ENCODE results near the gene CRB2.

CRB2 gene

GRCh38 chr9:123359546-123359945 is 3.5 kb downstream of the CRB2 start:
- 46% methylated on average over 3 of the region's 3 CpGs for WGBS
- Histone ChIP-seq H3K9ac (ENCODE audit: low read depth, low read length) (no peak overlapping the region), H3K4me1 (ENCODE audit: insufficient read depth, low read length) (peaks cover 43% of the 10 kb centered on the region), H3K36me3 (ENCODE audit: insufficient read depth, low read length) (no peaks in the 10 kb centered on the region), H3K9me3 (ENCODE audit: insufficient read depth, low read depth, low read length) (no peaks in the 10 kb centered on the region), H3K4me3 (ENCODE audit: low read length) (no peak overlapping the region), H3K27ac (ENCODE audit: low read depth, low read length) (peak overlapping the region; percentile 17; the same call in 1 of the 2 replicates), H3K27me3 (ENCODE audit: insufficient read depth, low read length) (peaks cover 4% of the 10 kb centered on the region; the same call in 1 of the 2 replicates)

DNA sequence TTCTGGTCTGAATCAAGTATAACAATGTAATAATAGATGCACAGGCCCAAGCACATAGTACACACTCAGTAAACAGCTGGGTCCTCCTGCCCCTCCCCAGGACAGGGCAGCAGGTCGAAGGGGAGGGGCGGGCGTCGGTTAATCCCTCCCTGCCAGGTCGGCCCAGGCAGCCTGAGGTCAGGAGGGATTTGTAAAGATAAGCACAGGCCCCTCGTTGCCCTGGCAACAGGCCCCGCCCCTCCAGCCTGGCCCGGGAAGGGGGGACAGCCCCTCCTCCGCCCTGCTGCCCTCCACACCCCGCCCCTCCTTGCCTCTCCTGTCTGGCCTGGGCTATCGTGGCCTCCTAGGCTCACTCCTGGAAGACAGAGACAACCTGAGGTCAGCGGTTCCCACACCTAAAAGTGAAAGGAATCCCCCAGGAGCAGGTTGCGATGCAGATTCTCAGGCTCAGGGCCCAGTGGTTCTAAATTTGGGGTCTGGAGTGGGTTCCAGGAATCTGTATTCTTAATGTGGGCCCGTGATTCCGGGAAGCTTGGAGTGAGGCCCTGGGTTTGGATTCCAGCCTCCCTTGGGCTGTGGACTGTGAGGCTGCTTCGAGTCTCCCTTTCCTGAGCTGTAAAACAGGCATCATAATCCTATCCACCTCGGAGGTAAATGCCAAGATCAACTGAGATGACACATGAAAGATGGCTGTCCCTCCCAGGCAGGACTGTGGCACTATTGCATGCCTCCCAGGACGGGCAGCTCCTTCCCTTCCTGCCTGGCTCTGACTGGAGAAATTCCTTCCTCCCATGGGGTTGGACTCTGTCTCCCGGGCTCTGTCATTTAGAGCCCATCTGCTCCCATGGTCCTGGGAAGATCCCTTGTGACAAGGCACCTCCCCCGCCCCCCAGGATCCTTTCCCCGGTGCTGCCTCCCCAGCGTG is 4.4 kb downstream of the CRB2 start:
- peak overlapping the region; percentile 42; the same call in 1 of the 2 replicates for H3K27ac ChIP-seq (ENCODE audit: low read depth, low read length)
- no peak overlapping the region for H3K4me3 ChIP-seq (ENCODE audit: low read length)
- H3K9ac ChIP-seq (ENCODE audit: low read depth, low read length) = peak overlapping the region; percentile 32; the same call in 1 of the 2 replicates

GRCh38 chr9:123361086-123361730 is 5.2 kb downstream of the CRB2 start:
- 67% methylated on average over 9 of the region's 10 CpGs for WGBS
- no peaks in the 10 kb centered on the region for H3K9me3 ChIP-seq (ENCODE audit: insufficient read depth, low read depth, low read length)
- no peak overlapping the region for H3K9ac ChIP-seq (ENCODE audit: low read depth, low read length)
- H3K36me3 ChIP-seq (ENCODE audit: insufficient read depth, low read length) = no peaks in the 10 kb centered on the region
- H3K27ac ChIP-seq (ENCODE audit: low read depth, low read length) = no peak overlapping the region
- no peaks in the 10 kb centered on the region for H3K27me3 ChIP-seq (ENCODE audit: insufficient read depth, low read length)
- peaks cover 43% of the 10 kb centered on the region for H3K4me1 ChIP-seq (ENCODE audit: insufficient read depth, low read length)
- no peak overlapping the region for H3K4me3 ChIP-seq (ENCODE audit: low read length)

More for the DNA sequence above, 4.4 kb downstream of the CRB2 start:
- Histone ChIP-seq H3K4me1 (ENCODE audit: insufficient read depth, low read length) (peaks cover 43% of the 10 kb centered on the region), H3K27me3 (ENCODE audit: insufficient read depth, low read length) (no peaks in the 10 kb centered on the region), H3K36me3 (ENCODE audit: insufficient read depth, low read length) (no peaks in the 10 kb centered on the region), H3K9me3 (ENCODE audit: insufficient read depth, low read depth, low read length) (no peaks in the 10 kb centered on the region)
- 24% methylated on average over 22 of the region's 22 CpGs for WGBS

GRCh38 chr9:123361731-123362510 is 5.9 kb downstream of the CRB2 start:
- Histone ChIP-seq H3K27me3 (ENCODE audit: insufficient read depth, low read length) (no peaks in the 10 kb centered on the region), H3K36me3 (ENCODE audit: insufficient read depth, low read length) (no peaks in the 10 kb centered on the region), H3K4me3 (ENCODE audit: low read length) (no peak overlapping the region), H3K9ac (ENCODE audit: low read depth, low read length) (no peak overlapping the region), H3K4me1 (ENCODE audit: insufficient read depth, low read length) (peaks cover 39% of the 10 kb centered on the region), H3K27ac (ENCODE audit: low read depth, low read length) (no peak overlapping the region), H3K9me3 (ENCODE audit: insufficient read depth, low read depth, low read length) (no peaks in the 10 kb centered on the region)
- WGBS = 70% methylated on average over 11 of the region's 11 CpGs

GRCh38 chr9:123362856-123363255 is 6.9 kb downstream of the CRB2 start:
- peaks cover 31% of the 10 kb centered on the region for H3K4me1 ChIP-seq (ENCODE audit: insufficient read depth, low read length)
- no peak overlapping the region for H3K27ac ChIP-seq (ENCODE audit: low read depth, low read length)
- WGBS = 94% methylated on average over 23 of the region's 23 CpGs
- H3K4me3 ChIP-seq (ENCODE audit: low read length) = no peak overlapping the region
- no peak overlapping the region for H3K9ac ChIP-seq (ENCODE audit: low read depth, low read length)
- no peaks in the 10 kb centered on the region for H3K27me3 ChIP-seq (ENCODE audit: insufficient read depth, low read length)
- H3K9me3 ChIP-seq (ENCODE audit: insufficient read depth, low read depth, low read length) = no peaks in the 10 kb centered on the region
- H3K36me3 ChIP-seq (ENCODE audit: insufficient read depth, low read length) = no peaks in the 10 kb centered on the region

- Histone ChIP-seq H3K4me1 (ENCODE audit: insufficient read depth, low read length) (peaks cover 17% of the 10 kb centered on the region), H3K9ac (ENCODE audit: low read depth, low read length) (no peak overlapping the region), H3K36me3 (ENCODE audit: insufficient read depth, low read length) (no peaks in the 10 kb centered on the region), H3K9me3 (ENCODE audit: insufficient read depth, low read depth, low read length) (no peaks in the 10 kb centered on the region), H3K27ac (ENCODE audit: low read depth, low read length) (no peak overlapping the region), H3K27me3 (ENCODE audit: insufficient read depth, low read length) (no peaks in the 10 kb centered on the region), H3K4me3 (ENCODE audit: low read length) (no peak overlapping the region)
- WGBS = 75% methylated on average over 8 of the region's 11 CpGs
Observed at GRCh38 chr9:123364241-123364824, 8.3 kb downstream of the CRB2 start.

DNA sequence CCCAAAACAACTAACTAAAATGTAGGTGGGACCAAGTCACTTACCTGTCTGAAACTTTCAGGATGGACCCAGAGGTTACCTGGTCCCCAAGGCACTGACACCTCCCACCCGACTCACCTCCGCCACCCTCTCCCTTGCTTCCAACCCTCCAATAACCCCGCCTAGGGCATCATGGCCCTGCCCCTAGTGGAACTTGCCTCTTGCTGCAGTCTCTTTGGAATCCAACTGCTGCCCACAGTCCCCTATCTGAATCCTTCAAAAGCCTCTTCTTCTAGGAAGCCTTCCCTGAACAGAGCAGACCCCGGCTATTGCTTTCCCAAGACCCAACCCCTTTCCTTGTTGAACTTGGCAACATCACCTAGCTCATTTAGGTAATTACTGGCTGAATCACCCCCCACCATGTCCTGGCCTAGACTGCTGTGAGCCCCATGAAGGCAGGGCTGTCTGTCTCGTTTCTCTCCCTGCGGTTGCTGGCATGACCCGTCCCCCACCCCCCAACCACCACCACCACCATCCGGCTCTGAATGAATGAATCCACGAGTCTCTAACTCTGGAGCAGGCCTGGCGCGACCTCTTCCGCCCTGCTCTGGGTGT is 9.4 kb downstream of the CRB2 start:
- Histone ChIP-seq H3K27ac (ENCODE audit: low read depth, low read length) (no peak overlapping the region), H3K4me1 (ENCODE audit: insufficient read depth, low read length) (peaks cover 8% of the 10 kb centered on the region), H3K27me3 (ENCODE audit: insufficient read depth, low read length) (no peaks in the 10 kb centered on the region), H3K36me3 (ENCODE audit: insufficient read depth, low read length) (no peaks in the 10 kb centered on the region; the same call in 1 of the 2 replicates), H3K9ac (ENCODE audit: low read depth, low read length) (no peak overlapping the region), H3K9me3 (ENCODE audit: insufficient read depth, low read depth, low read length) (no peaks in the 10 kb centered on the region), H3K4me3 (ENCODE audit: low read length) (no peak overlapping the region)
- 82% methylated on average over 12 of the region's 12 CpGs for WGBS

DNA sequence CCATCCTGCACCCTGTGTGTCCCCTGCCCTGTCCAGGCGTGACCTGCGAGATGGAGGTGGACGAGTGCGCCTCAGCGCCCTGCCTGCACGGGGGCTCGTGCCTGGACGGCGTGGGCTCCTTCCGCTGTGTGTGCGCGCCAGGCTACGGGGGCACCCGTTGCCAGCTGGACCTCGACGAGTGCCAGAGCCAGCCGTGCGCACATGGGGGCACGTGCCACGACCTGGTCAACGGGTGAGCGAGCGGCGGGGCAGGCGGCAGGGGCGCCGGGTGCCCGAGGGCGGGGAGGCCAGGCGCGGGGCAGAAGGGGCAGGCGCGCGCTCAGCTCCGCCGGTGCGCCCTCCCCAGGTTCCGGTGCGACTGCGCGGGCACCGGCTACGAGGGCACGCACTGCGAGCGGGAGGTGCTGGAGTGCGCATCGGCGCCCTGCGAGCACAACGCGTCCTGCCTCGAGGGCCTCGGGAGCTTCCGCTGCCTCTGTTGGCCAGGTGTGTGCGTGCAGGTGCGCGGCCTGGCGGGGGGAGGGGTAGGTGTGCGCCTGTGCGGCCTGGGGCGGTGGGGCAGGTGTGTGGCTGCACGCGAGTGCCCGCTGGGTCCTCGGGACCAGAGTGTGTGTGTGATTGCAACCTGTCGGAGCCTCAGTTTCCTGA is 10.0 kb downstream of the CRB2 start:
- H3K9ac ChIP-seq (ENCODE audit: low read depth, low read length) = no peak overlapping the region
- peaks cover 2% of the 10 kb centered on the region; the same call in 1 of the 2 replicates for H3K36me3 ChIP-seq (ENCODE audit: insufficient read depth, low read length)
- H3K4me1 ChIP-seq (ENCODE audit: insufficient read depth, low read length) = peaks cover 3% of the 10 kb centered on the region
- H3K27me3 ChIP-seq (ENCODE audit: insufficient read depth, low read length) = no peaks in the 10 kb centered on the region
- no peak overlapping the region for H3K4me3 ChIP-seq (ENCODE audit: low read length)
- H3K27ac ChIP-seq (ENCODE audit: low read depth, low read length) = no peak overlapping the region
- 94% methylated on average over 67 of the region's 67 CpGs for WGBS
- no peaks in the 10 kb centered on the region for H3K9me3 ChIP-seq (ENCODE audit: insufficient read depth, low read depth, low read length)

GRCh38 chr9:123368023-123368422 is 12.0 kb downstream of the CRB2 start:
- 82% methylated on average over 10 of the region's 10 CpGs for WGBS
- Histone ChIP-seq H3K9ac (ENCODE audit: low read depth, low read length) (no peak overlapping the region), H3K27ac (ENCODE audit: low read depth, low read length) (no peak overlapping the region), H3K4me1 (ENCODE audit: insufficient read depth, low read length) (0 out of 2 replicates have a peak, but pooled peaks cover 4% of the 10 kb centered on the region), H3K27me3 (ENCODE audit: insufficient read depth, low read length) (peaks cover 15% of the 10 kb centered on the region), H3K9me3 (ENCODE audit: insufficient read depth, low read depth, low read length) (no peaks in the 10 kb centered on the region), H3K36me3 (ENCODE audit: insufficient read depth, low read length) (peaks cover 2% of the 10 kb centered on the region; the same call in 1 of the 2 replicates), H3K4me3 (ENCODE audit: low read length) (no peak overlapping the region)

Measured in HUES64 (cell line).